ENCODE measurements around the gene SAMD5.

Gene SAMD5

DNA sequence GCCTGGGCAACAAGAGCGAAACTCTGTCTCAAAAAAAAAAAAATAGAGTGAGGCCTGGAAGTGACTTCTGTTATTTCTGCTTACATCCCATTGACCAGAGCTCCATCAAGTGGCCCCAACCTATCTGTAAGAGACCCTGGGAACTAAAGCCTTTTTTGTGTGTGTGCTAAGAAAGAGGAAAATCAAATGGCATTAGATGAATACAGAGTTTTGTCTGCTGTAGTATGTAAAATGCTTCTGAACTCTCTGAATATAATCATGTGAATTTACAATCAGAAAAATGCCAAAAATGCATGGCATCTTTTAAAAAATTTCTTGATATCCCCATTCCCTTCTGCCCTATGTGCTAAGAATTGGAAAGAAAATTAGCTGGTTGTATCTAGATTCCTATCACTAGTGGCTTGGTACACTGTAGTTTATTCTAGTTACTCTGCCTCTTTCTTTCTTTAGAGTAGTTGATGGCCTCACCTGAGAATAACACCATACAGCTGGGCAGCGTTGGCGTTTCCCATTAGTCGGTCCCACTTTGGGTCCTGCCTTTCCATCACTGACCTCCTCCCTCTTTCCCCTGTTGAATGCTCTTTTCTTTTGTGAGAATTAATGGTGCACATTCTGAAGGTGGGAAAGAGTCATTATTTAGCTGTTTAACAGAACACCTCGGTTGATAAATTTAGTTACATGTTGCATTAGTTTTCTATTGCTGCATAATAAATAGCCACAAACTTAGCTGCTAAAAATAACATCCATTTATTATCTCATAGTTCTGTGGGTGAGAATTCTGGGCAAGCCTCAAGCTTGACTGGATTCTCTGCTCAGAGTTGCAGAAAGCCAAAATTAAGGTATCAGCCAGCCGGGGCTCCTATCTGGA, 38.2 kb downstream of the SAMD5 start:
- TF ChIP-seq, protein P1, sequence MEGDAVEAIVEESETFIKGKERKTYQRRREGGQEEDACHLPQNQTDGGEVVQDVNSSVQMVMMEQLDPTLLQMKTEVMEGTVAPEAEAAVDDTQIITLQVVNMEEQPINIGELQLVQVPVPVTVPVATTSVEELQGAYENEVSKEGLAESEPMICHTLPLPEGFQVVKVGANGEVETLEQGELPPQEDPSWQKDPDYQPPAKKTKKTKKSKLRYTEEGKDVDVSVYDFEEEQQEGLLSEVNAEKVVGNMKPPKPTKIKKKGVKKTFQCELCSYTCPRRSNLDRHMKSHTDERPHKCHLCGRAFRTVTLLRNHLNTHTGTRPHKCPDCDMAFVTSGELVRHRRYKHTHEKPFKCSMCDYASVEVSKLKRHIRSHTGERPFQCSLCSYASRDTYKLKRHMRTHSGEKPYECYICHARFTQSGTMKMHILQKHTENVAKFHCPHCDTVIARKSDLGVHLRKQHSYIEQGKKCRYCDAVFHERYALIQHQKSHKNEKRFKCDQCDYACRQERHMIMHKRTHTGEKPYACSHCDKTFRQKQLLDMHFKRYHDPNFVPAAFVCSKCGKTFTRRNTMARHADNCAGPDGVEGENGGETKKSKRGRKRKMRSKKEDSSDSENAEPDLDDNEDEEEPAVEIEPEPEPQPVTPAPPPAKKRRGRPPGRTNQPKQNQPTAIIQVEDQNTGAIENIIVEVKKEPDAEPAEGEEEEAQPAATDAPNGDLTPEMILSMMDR (IDR thresholded peaks at IDR 0.05) = no peak

DNA sequence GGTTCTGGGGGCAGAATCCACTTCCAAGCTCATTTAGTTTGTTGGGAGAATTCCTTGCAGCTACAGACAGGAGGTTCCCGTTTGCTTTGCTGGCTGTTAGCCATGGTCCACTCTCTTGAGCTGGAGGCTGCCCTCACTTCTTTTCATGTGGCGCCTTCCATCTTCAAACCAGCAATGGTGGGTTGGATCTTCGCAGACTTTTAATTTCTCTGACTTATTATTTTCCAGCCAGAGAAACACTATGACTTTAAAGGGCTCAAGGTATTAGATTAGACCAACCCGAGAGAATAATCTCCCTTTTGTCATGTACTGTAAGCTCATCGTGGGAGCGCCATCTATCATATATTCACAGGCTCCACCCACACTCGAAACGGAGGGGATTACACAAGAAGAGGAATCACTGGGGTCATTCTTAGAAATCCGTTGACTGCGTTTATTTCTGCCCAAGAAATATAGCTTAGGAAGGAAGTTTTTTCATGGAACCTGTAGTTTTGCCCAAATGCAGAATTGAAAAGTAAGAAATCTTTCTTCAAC, 38.9 kb downstream of the SAMD5 start:
- TF ChIP-seq, protein P1 (IDR thresholded peaks at IDR 0.05) = no peak

DNA sequence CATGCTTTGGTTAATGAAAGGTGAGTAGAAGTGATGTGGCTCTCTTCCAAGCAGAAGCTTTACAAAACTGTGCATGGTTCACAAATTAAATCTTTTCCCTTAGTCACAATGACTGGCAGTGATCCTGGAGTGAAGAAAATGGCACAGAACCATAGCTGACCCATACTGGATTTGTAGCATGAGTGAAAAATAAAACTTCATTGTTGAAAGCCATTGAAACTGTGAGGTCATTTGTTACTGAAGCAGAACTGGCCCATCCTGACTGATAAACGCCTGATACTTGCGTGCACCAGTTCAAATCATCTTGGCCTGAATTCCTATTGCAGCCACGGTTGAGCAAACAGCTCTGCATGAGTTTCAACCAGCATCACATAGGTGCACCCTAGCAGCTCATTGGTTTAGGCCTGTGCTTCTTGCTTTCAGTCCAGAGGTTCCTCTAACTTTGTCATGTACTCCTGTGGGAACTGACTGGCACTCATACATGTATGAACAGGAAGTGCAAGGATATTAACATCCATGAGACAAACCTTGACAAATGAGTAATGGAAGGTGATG, 40.5 kb downstream of the SAMD5 start:
- TF ChIP-seq, protein P1 (IDR thresholded peaks at IDR 0.05) = no peak

DNA sequence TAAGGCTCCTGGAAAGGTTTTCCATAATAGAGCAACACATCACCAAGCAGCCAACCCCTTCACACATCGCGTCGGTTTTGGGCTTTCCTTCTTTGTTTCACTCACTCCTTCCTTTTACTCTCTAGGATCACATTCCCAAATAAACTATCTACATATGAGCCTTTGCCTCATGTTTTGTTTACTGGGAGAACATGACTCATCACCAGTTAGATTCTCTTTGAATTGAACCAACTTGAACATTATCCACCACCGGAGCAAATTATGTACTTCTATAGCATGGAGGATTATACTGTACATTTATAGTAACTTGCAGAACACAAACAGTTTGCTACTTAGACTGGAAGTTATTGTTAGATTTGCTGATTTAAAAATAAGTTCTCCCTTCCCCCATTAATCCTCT, 41.0 kb downstream of the SAMD5 start:
- TF ChIP-seq, protein P1 (IDR thresholded peaks at IDR 0.05) = no peak

DNA sequence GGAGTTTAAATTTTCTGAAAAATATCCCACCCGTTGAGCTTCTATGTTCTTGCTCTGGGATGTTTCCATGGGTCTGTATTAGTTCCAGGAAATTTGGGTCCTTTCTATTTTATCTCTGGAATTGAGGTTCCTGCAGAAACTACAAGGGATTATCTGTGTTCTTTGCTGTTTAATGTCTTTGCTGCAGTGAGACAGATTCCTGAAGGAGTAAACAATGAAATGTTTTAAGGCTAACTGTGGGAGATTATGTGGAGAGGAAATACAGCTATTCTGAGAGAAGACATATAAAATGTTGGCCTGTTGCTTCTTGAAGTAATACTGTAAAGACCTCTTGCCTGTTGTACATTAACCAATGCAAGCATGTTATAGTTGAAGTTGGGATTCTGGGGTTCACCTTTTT, 43.5 kb downstream of the SAMD5 start:
- TF ChIP-seq, protein P1 (IDR thresholded peaks at IDR 0.05) = no peak

DNA sequence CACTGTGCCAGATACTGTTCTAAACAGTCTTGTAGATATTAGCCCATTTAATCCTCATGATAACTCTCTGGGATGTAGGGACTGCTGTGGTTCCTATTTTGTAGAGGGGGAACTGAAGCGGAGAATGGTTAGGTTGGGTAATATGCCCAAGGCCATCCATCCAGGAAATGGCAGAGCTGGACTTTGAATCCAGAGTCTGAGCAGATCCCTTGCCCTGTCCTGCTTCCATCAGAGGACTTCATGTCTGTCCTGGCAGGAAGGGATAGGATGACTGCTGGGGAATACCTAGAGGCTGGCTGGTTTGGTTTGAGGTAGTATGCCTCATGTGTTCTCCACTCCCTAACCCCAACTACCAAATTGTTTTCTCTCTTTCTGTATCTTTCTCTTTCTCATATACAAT, 44.6 kb downstream of the SAMD5 start:
- TF ChIP-seq, protein P1 (IDR thresholded peaks at IDR 0.05) = no peak

DNA sequence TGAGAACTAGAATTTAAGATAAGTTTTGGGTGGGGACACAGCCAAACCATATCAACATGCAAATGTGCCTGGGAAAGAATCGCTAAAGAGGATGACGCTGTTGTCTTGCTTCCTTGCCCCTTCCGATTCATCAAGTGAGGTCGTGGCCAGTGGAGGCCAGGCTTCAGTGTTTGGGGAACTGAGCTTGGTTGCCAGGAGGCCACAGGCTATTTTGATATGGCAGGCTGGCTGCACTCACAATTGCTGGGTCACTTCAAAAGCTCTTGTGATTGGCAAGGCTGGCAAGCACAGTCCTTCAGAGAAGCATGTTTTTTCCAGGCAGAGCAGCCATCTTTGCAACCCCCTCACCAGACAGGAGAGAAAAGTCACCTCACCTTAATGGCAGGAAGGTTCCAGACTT, 45.8 kb downstream of the SAMD5 start:
- TF ChIP-seq, protein P1 (IDR thresholded peaks at IDR 0.05) = no peak

Data from LNCAP (cell line).